HG03457 (cell line): ENCODE measurements around the gene CYP2A6.
"Not testable (repeated sequence)": the region's sequence is repeated elsewhere in the genome, so short reads cannot be mapped to it uniquely, and the experiment has no call there.

Experiments
- ATAC-seq: cut with Tn5 transposase; IDR thresholded peaks from one replicate; pipeline ENCODE4 v1.9.1; 2021; ENCODE audit warnings: moderate number of reproducible peaks; ENCODE audit not compliant: unreplicated experiment

Gene CYP2A6

GRCh38 chr19:40819479-40820234 is 30.6 kb downstream of the CYP2A6 start:
- ATAC-seq = not testable (repeated sequence)

- ATAC-seq = not testable (repeated sequence)
Measured at GRCh38 chr19:40818480-40819399, 31.5 kb downstream of the CYP2A6 start.

DNA sequence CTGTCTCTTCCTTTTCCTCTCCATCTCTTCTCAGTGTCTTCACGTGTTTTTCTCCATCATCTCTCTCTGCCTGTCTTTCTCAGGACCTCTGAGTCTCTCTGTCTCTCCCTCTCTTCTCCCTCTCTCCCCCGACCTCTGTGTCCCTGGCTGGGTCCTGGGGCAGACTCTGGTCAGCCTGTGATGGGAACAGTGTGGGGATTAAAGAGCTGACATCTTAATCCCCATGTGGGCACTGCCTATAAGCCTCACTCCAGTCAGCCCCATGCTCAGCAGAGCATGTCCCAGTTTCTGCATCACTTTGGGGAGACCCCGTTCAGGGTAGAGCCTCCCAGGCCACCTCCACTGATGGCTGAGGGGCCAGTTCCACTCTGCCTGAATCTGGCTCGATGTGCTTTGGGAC is 35.0 kb downstream of the CYP2A6 start:
- no peak for ATAC-seq

DNA sequence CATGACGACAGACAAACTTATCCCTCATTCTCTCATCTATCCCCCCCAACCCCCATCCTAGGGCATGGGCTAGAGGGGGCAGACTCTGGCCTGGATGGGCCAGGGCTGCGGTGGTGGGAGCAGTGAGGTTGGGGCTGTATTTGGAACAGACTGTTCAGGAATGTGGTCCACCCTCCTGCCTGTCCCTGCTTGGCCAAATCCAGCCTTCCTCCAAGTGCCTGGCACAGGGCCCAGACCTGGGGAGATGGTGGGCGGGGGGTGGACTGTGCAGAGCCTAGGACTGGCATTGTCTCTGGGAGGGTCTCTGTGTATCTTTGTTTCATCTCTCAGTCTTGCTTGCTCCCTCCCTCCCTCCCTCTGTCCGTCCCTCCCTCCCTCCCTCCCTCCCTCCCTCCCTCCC is 37.1 kb downstream of the CYP2A6 start:
- ATAC-seq = no peak

GRCh38 chr19:40812571-40812970 is 37.7 kb downstream of the CYP2A6 start:
- ATAC-seq = not testable (repeated sequence)

DNA sequence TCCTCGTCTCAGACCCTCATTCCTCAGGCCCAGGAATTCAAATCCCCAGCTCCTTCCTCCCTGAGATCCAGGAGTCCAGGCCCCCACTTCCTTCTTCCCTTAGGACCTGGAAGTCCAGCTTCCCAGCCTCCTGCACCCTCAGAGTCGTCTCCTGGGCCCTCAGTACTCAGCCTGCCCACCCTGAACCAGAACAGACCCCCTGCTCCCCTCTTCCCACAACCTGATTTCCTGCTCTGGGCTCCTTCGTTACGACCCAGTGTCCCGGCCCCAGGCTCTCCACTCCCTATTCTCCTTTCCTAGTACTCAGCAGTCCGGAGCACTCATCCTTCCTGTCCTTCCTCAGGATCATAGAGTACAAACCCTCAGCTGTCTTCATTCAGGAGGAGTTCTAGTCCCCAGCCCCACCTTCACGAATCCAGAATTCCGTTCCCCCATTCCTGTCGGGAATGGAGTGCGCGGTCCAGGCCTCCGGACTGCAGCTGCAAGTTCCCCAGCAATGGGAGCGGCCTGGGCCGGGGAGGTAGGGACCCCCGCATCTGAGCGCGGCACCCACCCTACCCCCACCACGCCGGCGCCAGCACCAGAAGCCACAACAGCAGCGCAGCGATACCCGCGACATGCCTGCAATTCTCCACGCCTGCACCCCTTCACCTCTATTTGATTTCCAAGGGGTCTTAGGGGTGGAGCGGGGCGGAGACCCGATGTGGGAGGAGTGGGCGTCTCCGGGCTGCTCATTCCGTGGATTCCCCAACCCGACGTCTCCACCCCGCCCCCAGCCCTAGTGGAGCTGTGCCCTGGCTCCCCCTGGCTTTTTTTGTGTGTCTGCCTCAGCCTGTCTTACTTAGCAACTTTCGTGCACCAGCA is 38.5 kb downstream of the CYP2A6 start:
- no peak for ATAC-seq

DNA sequence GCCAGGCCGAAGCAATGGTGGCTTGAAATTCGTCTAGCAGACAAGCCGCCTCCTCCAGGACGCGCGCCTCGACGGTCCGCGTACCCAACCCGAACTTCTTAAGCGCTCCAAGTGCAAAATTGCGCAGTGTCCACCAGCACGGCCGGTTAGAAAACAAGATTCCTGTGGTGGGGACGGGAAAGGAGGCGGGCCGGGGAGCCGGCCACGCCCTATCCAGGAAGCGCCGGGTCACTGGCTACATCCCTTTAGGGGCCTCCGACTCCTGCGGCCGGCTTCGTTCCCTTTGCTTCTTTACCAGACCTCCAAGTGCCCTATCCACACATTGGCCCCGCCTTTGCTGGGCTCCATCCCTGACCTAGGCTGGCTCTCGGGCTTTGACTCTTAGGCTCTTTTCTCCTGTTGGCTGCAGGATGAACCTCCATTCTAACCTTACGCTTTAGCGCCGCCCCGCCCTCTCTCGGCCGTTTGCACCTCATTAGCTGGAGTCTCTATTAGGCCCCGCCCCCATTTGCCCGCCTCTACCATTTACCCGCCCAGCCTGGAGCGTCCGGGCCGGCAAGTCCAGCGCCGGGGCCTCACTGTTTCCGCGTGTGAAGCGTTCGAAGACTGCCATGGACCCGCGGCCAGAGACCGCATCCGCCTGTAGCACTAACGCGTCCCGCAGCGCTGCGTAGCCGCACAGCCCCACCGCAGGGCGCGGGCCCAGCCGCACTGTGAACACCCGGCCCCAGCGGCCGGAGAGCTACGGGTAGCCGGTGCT is 39.4 kb downstream of the CYP2A6 start:
- not testable (repeated sequence) for ATAC-seq

DNA sequence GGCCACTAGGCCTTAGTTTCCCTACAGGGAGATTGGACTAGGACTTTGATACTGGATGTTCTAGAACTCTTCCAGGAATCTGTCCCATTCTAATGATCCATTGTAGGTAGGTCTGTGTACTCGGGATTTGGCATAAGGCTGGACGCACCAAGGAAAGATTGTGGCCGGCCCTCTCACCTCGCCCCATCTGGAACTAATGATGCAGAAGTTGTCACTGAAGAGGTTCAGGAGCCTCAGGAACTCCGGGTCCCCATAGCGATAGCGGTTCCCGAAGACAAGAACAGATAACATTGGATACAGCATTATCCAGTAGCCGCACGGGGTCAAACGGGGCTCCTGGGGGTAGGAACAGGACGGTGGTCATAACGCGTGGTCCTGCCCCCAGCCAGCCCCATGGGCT is 40.1 kb downstream of the CYP2A6 start:
- no peak for ATAC-seq

DNA sequence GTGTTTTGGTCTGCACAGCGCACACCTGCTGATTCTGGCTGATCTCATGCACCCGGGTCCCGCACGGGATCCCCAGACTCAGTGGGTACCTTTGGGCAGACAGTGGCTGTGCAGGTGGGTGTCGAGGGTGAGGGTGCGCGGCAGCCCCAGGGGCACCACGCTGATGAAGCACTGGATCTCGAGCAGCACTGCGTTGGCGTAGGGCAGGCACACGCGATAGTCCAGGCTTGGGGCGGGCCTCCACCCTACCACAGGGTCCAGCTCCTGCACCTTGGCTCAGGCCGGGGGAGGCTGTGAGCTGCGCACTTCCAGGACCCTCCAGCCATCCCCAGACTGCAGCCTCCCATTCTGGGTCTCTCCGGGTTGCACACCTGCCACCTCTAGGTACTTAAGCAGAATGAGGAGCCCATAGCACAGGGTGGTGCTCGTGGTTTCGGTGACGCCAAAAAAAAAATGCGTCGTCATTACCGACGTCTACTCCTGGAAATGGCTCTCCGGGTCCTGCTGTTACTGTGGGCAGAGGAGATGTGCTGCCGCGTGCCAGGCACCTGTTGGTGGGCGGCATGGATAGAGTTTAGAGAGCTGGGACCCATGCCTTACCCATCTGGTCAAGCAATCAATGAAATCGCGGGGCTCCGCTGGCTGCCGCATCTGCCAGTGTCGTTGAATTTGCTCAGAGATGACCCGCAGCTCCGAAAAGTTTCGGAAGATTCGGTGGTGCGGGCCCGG is 40.7 kb downstream of the CYP2A6 start:
- ATAC-seq = no peak

- no peak for ATAC-seq
Measured at GRCh38 chr19:40808497-40808896, 41.8 kb downstream of the CYP2A6 start.

DNA sequence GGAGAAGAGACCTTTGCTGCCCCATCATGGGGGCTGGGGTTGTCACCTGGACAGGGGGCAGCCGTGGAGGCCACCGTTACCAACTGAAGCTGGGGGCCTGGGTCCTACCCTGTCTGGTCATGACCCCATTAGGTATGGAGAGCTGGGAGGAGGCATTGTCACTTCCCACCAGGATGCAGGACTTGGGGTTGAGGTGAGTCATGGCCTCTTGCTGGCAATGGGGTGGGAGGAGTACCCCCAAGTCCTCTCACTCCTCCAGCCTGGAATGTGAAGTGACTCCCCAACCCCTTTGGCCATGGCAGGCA is 42.3 kb downstream of the CYP2A6 start:
- ATAC-seq = no peak

DNA sequence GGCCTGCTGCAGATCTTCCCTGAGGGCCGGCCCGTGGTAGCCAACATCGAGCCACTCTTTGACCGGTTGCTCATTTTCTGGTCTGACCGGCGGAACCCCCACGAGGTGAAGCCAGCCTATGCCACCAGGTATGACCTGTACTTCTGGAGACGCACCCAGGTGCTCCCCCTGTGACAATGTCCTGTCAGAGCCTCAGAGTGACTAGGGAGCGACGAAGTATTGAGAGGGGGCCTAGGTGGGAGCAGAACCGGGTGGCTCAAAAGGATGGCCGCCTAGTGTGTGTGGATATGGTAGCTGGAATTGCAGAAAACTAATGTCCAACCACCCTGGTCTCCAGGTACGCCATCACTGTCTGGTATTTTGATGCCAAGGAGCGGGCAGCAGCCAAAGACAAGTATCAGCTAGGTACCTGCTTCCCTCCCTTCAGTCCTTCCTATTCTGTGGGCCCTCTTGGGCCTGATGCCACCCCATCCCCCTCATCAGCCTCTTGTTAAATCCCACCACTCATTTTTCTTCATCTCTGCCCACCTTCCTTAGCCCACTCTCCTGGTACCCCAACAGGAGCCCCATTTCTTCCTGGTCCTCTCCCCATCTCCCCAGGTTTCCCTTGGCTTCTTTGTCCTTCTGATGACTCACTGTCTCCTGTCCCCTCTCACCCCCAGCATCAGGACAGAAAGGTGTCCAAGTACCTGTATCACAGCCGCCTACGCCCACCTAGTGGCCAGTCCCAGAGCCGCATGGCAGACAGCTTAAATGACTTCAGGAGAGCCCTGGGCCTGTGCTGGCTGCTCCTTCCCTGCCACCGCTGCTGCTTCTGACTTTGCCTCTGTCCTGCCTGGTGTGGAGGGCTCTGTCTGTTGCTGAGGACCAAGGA is 42.9 kb downstream of the CYP2A6 start:
- no peak for ATAC-seq

- no peak for ATAC-seq
Measured at GRCh38 chr19:40806423-40807146, 43.7 kb downstream of the CYP2A6 start.

DNA sequence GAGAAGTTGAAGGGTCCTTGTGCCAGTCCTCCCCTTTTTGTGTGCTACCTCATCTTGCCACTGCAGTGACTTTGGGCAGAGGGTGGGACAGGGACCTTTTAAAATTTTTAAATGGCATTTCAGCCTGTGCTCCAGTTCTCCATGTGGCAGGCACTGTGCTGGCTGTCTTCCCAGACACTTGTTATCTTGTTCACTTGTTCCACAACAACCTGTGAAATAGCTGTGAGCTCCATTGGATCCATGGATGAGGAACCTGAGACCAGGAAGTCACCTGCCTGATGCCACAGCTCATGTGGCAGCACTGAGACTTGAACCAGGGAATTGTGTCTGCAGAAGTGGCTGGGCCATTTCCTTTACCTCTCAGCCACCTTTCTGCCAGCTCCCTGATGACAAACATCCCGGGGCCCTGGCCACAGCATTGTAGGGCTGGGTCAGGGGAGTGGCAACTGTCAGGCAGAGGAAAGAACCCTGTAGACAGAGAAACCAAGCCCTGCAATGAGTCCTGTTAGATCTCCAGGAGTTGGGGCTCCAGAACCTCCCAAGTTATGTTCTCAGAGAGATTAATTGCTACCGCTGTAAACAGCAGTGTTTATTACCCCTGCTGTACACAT is 44.9 kb downstream of the CYP2A6 start:
- no peak for ATAC-seq

- no peak for ATAC-seq
Measured at GRCh38 chr19:40804783-40805242, 45.4 kb downstream of the CYP2A6 start.

DNA sequence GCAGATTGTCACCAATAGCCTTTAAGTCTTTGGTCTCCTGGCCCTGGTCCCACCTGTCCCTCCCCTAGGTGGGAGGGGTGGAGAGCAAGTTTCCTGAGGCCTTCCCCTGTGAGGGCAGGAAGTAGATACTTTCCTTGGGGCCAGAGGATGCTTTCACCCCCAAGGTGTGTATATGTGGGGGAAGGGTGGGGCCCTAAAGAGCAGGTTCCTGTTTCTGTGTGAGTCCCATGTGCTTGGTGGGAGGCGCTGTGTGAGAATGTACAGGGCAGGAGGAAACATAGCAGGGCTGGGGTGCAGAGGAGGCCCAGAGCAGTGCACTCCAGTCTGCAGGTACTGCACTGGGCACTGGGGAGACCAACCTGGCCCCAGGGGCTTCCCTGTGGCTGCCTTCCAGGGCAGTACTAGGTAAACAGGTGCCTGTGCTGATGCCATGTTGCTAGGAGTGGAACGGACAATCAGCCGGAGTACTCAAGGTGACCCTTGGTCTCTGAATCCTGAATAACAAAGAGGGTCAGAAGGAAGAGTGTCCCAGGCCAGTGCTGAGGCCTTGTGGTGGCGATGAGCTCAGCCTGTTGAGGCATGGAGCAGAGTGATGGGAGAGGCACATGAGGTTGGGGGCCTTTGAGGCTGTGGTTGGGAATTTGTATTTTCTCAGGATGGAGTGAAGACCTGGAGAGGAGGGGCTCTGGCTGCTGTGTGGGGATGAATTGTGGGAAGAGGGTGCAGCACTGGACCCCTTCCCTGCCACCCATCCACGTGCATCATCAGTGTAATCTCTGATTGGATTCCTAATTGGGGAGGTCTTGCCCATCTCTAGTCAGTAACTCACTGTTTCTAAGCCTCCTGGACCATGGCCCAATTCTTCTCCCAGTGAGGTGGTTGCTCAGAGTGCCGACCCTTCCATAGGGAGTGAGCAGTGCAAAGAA is 46.1 kb downstream of the CYP2A6 start:
- ATAC-seq = no peak
